GM18499 (cell line): Measurements from ENCODE around the gene ARPC2.
"Not testable (repeated sequence)": the region's sequence is repeated elsewhere in the genome, so short reads cannot be mapped to it uniquely, and the experiment has no call there.

Experiments used
- ATAC-seq: cut with Tn5 transposase; IDR thresholded peaks from one replicate; pipeline ENCODE4 v1.9.1; 2021; ENCODE audit warnings: moderate number of reproducible peaks; ENCODE audit not compliant: insufficient read depth, unreplicated experiment

ARPC2 gene

DNA sequence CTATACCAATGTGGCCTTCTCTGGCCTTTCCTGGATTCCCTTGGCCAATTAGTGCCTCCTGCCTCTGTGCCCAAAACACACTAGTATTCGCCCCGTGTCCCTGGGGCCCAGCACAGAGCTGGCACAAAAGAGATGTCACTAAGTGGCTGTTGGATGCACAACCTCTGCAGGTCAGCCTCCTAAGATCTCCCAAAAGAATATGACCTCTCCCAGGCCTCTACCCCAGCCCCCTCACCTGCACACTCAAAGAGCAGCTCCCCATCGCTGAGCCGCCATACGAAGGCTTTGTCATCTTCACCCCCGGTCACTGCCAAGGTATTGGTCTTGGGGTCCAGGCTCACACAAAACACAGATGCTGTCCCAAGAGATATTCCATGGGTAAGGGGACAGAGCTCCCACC is 50.3 kb downstream of the ARPC2 start:
- ATAC-seq: no peak

DNA sequence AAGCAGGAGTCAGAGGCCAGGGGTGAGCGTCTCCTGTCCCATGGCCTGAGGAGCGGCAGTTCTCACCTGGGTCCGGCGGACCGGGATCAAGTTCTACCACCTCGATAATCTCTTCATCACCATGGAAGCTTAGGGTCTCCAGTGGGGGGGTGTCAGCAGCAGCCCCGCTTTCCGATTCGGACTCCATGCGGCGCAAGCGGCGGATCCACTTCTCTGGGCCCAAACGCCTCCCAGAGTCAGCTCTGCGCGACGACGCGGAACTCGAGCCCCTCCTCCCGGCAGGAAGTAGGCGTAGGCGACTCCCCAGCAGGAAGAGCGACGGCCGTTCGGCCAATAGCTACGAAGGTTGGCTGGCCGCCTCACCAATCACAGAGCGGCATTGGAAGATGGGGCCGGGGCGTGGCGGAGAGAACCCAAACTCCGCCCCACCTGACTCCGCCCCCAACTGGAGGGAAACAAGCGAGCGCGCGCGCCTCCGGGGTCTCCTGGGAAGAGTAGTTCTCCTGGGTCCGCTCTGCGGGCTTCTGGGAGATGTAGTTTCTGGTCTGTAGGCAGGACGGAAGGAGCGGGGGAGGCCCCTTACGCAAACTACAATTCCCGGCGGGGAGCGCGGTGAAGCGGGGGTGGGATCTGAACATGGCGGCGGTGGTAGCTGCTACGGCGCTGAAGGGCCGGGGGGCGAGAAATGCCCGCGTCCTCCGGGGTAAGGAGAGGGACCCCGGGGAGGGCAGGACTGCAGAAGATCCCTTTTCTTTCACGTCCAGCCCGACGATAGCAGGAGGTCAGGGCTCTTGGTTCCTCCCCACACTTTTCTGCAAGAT is 53.1 kb downstream of the ARPC2 start, which contains the start of the genes AAMP and PNKD:
Gene AAMP (minus strand): TSS at position 238 of the 821 bp plus-strand sequence. CDS start 51 bp downstream, at position 187.
Gene PNKD (plus strand): TSS at position 620 of the 821 bp plus-strand sequence. CDS start 17 bp downstream, at position 637.
- ATAC-seq: peak; percentile 81

DNA sequence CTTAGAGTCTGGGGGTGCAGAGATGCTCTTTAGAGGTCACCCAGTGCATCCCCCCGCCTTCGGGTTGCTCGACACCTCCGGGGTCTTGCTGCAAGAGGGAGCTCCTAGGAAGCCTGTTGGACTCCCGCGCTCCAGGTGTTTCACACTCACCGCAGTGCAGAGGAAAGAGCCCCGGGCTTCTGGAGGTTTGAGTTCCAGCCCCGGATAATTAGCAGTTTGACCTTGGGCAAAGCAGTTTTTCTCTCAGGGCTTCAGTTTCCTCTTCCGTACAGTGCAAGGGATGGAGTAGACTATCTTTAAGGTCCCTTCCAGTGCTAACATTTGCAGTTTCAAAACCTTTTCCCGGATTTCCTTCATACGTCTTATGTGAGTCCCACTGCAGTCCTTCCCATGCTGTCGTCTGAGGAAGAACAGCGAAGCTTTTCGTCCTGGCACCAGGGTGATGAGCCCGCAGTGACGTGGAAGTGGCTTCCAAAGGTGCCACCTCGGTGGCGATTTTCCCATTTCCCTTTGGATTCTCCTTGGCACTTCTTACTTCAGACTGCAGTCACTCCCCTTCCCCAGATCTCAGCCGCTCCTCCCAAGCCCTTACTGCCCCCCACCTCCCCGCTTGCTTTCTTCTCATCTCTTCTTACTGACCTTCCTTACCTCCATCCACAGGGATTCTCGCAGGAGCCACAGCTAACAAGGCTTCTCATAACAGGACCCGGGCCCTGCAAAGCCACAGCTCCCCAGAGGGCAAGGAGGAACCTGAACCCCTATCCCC is 53.9 kb downstream of the ARPC2 start:
- ATAC-seq: no peak

DNA sequence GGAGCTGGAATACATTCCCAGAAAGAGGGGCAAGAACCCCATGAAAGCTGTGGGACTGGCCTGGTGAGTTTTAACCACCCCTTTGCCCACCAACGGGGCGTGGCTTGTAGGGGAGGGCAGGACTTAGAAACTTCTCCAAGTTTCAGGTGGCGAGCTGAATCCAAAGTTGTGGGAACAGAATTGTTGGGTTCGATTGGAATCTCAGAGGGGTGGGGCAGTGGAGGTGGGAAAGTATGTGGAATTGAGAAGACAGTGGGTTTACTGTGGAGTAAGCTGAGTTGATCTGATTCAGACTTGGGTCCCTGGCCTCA is 54.5 kb downstream of the ARPC2 start:
- no peak for ATAC-seq

DNA sequence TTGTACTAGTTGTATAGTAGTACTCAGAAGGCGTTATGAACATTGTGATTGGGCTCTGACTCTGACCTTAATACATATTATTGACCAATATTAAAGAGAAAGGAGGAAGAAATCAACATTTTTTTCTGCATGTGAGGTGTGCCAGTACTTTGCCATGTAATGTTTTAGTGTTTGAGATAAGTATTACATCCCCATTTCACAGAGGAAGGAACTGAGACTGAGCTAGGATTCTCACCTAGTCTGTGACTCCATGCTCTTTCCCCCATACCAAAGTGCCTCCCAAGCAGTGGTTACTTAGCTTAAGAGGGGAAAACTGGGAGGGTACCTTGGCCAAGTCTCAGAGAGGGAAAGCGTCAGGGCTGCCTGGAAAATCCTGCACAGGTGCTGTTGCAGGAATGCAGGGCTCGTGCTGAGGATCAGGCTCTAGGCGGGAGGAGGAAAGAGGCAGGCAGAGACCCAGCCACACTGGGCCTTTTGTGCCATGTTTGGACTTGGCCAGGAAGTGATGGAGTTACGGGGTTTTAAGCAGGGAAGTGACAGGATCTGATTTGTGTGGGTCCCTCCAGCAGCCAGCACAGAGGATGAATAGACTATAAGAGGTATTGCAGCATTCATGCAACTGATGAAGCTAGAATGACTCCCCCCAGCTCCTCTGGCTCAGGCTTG is 55.0 kb downstream of the ARPC2 start:
- ATAC-seq: no peak

DNA sequence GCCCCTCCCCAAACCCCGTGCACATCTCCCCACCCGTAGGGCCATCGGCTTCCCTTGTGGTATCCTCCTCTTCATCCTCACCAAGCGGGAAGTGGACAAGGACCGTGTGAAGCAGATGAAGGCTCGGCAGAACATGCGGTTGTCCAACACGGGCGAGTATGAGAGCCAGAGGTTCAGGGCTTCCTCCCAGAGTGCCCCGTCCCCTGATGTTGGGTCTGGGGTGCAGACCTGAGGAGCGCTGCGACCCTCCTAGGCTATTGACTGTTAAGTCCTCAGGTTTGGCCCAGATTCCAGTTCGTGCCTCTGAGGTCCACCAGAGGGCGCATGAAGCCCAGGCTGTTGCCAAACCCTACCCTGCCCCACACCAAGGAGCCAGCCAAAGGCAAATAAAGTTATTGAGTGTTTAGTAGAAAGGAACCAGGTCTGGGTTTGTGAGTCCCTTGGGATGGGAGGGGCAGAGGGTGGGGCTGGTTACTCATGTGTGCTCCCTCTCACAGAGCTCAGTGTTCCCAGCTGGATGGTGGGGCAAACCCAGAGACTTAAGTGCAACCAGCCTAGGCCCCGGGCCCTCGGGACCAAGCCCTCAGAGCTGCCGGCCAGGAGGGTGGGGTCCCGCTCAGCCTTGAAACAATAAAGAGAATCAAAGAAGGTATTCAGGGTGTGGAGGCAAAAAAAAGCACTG is 55.7 kb downstream of the ARPC2 start:
- no peak for ATAC-seq

DNA sequence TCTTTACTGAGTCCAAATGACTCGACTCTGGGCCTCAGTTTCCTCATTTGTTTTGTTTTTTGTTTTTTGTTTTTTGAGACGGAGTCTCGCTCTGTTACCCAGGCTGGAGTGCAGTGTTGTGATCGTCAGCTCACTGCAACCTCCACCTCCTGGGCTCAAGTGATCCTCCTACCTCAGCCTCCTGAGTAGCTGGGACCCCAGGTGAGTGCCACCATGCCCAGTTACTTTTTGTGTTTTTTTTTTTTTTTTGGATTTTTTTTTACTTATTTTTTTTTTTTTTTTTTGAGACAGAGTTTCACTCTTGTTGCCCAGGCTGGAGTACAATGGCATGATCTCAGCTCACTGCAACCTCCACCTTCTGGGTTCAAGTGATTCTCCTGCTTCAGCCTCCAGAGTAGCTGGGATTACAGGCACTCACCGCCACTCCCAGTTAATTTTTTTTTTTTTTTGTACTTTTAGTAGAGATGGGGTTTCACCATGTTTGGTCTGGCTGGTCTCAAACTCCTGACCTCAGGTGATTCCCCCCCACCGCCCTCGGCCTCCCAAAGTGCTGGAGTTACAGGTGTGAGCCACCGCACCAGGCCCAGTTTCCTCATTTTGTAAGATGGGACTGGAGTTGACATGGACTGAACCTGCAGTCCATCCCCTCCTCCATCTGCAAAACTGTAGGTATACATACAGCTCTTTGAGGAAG is 56.4 kb downstream of the ARPC2 start:
- ATAC-seq: not testable (repeated sequence)

DNA sequence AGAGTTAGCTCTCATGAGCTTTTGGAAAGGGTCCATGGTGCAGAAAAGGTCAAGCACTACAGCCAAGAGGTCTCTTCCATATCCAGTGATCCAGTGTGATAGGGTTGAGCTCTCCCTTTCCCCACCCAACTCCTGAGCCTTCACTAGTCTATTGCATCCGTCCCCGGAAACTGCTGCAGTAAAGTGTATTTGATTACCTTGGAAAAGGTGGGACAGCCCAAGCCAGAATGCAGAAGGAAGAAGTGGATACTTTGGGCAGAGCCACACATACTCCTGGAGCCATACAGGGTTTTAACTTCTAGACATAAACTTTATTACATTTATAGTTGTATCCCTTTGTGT is 56.9 kb downstream of the ARPC2 start:
- ATAC-seq: no peak

DNA sequence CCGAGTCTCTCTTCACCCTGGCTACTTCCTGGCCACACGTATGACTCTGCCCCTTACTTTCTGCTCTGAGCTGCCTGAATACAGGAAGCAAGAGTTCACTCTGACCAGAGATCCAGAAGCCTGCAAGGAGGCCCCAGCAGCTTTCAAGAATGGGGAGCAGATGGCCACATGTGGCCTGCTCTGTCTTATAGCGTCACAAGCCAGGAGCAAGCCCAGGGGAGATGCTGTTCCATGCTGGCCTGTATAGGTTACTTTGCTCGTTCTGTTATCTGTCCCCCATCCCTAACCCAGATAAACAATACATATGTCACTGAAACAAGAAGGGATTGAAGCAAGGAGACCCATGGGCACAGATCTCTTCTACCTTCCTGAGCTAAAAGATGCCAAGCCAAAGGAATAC is 57.6 kb downstream of the ARPC2 start:
- no peak for ATAC-seq

DNA sequence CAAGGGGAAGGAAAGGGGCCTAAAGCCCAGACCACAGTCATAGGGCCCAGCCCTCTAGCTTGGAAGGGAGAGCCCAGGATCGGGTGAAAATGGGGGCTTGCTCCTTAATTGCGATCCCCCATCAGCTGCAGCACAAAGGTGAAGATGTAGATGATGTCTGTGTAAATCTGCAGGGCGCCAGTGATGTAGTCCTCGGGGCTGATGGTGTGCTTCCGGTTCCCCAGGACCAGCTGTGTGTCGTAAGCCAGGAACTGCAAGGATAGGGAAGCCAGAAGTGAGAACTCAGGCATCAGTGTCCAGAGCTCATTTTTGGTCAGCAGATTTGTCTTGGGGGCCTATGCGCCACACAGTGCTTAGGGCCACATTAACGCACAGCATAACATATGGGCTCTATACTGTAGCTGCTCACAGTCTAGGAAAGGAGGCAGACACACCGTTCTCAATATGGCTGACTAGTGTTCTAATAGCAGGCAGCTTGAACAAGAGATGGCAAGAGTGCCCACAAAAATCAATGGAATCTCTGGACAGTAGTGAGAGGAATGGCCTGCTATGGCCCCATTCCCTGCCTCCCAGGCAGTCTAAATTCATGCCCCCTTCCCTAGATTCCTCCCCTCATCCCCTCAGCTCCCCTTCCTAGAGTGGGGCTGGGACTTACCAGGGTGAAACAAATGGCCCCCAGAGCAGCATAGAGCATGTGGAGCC is 58.5 kb downstream of the ARPC2 start:
- ATAC-seq: no peak

DNA sequence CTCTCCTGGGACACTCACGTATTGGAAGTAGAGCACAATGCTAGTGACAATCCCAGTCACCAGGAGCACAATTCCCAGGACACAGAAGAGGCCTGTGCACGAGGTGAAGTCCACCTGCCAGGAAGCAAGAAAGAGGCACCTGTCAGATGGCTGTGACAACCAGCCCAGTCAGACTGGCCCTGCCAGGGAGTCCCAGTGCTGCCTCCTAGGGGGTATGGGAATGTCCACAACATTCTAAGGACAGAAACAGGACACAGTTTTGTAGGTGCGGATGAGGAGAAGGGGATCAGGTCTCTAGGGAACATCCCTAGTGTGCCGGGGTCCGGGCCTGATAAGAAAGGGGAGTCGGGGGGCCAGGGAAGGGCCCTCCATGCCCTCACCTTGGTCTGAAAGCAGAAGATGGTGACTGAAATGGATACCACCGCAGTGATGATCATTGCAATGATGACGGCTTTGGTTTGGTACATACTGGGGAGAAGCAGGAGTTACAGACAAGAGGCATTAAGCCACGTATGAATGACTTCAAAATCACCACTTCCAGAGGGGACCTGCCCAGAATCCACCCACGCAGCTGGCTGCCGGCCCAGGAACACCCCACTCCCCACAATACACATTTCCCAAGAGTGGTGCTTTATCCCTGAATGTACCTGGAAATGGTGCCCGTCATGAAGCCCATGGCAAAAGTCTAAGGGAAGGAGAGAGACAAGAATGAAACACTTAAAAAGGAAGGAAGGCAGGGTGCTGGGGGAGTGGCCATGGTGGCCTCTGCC is 60.2 kb downstream of the ARPC2 start:
- ATAC-seq: no peak

DNA sequence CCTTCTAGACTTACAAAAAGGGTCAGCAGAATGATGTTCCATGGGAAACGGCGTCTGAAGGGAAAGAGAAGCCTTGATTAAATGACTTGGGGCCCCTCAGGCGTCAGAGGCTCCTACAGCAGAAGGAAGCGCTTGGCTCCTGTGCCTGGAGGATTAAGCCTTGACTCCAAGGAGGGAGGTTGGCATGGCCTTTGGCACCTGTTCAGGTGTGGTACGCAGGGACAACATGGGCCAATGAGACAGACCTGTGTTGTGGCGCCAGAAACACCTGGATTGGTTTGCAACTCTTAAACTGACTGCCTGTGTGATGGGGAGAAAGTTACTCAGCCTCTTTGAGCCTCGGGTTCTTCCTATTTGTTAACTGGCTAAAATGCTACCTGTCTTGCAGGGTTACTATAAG is 60.9 kb downstream of the ARPC2 start:
- no peak for ATAC-seq

DNA sequence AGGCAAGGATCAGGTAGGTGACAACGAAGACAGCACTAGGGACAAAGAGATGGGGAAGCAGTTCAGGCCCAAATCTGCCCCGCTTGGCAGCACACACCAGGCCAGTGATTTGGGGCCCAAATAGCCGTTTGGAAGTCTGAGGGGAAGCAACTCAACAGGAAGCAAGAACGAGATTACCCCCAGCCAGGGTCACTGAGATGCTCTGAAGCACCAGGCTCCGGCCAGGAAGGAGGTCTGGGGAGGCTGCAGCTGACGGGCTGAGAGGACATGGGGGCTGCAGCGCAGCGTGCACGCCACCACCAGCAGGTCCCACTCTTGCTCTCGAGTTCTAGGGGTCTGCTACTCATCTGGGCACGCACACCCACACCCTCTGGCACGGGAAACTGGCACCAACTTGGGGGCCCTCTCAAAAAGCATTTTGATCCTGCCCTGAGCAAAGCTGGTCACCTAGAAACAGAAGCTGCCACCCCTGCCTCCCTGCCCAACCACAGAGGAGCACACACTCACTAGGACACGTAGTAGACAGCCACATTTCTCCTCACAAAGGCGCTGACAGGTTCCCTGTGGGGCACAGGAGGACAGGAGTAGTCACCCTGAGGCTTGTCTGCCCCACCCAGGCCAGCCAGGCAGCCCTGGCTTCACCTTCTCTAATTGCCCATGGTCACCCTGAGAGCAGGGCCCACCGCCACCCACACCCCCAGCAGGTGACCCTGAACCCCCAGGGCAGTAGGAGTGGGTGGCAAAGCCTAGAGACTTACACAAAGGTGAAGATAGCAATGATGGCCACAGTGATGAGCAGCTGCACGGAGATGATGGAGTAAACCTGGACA is 61.8 kb downstream of the ARPC2 start:
- no peak for ATAC-seq

DNA sequence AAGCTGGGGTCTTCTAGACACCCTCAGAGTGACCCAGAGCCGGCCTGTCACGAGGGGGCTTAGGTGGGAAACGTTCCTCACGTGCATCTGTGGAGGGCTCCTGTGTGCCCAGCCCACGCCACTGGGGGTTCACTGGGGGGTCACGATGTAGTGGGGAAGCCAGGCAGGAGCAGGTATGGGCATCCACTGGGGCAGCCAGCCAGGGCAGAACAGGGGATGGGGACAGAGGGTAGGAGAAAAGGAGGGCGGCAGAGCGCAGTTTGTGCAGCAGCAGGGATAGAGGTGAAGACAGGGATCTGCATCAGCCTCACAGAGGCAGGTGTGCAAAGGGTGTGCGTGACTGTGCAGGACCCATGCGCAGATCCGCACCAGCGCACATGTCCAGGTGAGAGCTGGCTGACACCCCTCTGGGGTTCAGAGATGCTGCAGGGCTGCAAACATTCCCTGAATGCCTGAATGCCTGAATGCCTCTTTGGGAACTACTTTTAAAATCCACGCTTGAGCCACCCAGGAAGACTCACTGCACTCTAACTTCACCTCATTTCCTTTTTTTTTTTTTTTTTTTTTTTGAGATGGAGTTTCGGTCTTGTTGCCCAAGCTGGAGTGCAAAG is 63.4 kb downstream of the ARPC2 start:
- ATAC-seq: no peak

DNA sequence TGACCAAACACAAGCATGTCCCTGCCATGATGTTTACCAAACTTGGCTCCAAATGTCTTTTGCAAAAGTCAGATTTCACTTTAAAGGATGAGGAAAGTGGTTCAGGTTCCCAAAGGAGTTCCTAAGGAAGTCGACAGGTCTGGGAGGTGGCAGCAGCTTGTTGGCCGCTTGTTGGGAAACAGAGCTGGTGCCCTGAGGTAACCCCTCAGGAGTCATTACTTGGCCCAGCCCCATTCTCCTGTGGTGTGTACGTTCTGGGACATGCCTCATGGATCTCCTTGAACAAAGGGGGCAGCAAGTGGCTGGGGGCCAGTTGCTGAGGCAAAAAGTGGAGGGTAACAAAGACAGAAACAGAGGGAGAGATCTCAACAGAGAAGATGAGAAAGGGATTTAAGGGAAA is 64.5 kb downstream of the ARPC2 start:
- ATAC-seq: no peak

DNA sequence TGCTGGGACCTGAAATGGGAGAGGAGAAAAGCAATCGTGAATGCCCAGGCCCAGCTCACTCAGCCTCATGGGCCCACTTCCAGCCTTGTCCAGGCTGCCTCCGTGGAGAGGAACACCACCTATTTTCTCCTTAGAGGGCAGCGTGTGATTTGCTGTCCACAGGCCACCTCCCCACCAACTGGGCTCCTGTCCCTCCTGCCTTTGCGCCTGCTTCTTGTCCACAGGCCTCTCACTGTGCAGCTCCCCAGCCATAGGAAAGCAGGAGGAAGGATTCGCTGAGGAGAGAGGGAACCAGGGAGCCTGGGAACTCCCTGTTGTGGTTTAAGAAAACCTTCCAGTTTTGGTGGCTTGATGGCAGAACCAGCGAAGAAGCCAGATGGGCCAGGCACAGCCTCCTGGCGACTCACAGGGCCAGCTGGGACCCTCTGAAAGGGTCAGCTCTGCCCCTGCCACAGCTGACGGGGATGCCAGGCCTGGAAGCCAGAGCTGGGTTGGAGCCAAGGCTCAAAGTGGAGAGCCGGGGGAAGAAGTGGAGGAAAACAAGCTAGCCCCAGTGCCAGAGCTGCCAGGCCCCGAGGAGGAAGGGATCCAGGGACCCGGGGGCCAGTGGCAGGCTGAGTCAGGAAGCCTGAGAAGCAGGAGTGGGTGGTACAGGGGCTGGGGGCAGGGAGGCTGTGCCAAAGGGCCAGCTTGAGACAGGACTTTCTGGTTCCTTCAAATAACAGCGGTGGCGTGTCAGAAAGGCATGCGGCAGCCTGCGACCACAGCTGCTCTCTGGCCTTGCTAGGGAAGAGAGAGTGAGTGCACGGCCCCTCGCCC is 65.4 kb downstream of the ARPC2 start:
- ATAC-seq: no peak
